CD4-positive, alpha-beta T cell treated with Interleukin-6 for 4 hours (primary cell): ENCODE measurements around the gene NUP188.

Experiments used
- DNase-seq: peaks from one replicate; pipeline ENCODE4 v3.0.0-alpha.2; 2020; ENCODE audit warnings: mixed read lengths

NUP188 gene

DNA sequence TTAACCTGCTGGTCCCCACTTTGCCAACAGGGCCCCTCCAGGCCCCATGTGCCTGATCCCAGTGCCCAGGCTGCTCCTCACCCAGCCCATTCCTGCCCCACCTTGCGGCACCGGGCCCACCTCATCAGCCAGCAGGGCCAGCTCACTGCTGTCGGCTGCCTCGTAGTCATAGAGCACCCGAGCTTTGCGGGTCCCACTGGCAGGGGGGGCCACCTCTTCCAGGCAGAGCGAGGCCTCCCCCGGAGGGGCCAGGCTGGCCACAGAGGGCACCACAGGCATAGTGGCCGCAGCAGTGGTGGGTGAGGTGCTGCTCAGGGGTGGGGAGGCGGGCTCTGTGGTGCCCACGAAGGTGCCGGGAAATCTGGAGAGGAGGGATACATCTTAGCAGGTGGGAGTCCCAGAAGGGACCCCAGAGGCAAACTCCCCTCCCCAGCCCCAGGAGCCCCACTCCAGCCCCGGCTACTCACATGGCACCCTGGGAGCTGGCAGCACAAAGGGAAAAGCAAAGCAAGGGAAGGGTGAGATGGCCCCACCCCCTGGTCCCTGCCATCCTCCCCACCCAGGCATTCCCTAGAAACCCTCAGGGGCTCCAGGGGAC is 61.6 kb downstream of the NUP188 start:
- no peak for DNase-seq

DNA sequence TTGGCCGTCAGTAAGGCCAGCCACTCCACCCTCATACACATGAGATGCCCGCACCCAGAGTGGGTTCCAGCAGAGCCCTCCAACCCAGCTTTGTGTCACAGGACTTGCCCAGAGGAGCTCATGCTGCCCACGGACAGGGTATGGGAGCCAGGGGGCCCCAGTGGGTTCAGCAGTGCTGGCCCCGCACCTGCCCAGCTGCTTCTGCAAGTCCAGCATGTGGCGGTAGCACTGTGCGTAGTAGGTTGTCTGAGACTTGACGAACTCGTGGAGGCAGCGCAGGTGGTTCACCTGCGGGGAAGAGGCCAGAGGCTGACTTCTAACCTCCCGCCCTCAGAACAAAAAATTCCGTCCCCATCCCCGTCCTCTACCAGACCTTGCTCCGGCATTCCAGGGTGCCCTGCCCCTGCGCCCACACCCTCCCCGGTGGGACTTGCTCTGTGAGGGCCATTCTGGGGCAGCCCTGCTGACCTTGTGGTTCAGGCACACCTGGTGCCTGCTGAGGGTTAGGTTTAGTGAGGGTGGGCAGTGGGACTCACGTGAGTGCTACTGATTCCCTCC is 62.2 kb downstream of the NUP188 start:
- DNase-seq, result no peak

DNA sequence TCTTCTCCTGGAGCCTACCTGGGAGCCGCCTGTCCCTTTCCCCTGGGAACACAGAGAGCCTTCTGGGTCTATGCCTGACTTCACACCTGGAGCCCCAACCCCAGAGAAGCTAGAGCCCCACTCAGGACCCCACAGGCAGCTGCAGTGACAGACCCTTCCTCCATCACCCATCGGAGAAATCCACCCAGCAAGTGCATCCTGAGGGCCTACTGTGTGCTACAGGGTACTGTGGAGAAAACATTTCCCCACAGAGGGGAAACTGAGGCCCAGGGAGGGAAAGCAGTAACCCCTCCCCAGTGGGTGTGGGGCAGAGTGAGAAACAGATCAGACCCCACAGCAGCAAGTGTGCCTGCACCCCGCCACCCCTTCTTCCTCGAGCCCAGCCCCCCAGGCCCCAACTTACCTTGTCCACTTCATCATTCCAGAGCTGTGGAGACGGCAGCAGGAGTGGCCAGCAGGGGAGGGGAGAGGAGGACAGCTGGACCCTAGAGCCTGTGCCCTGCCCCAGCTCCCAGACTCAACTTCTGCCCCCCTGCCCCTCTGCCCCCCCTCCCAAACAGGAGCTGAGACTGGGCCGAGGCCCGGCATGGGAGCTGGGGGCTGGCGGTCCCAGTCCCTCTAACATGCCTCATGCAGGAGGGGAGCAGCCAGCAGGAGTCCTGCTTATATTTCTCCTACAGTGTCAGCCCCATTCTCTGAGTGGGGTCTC is 62.9 kb downstream of the NUP188 start:
- no peak for DNase-seq

DNA sequence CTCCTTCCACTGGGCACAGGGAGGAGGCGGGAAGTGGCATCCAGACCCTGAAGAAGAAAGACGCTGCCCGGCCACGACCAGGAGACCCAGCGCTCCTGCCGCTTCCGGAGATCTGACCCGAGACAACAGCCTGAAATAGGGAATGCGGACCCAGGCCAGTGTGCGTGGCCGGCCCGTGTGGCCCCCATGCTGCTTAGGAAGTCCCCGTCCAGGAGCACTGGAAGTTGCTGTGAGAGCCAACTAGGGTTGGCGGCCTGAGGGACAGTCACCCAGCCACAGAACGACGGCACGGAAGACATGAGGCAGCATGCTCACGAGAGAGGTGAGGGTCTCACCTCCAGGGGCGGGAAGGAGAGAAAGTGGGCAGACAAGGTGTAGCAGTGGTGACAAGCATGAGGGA is 63.7 kb downstream of the NUP188 start:
- no peak for DNase-seq

DNA sequence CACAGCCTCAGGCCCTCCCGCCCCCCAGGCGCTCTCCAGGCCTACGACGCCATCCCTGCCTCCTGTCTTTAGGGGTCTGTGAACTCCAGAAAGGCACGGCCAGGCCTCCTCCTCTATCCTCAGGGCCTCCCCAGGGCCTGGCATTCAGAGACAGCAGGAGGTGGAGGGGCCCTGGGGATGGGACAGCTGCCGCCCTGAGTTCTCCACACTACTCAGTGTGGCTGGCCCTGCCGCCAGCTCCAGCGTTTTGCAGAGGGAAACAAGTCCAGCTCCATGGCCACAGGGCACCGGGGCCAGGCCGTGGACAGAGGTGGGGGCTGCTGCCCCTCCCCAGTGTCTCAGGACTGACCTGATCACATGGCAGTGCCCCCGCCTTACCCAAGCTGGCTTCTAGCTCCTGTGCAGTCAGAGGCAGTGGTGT is 64.3 kb downstream of the NUP188 start:
- no peak for DNase-seq

DNA sequence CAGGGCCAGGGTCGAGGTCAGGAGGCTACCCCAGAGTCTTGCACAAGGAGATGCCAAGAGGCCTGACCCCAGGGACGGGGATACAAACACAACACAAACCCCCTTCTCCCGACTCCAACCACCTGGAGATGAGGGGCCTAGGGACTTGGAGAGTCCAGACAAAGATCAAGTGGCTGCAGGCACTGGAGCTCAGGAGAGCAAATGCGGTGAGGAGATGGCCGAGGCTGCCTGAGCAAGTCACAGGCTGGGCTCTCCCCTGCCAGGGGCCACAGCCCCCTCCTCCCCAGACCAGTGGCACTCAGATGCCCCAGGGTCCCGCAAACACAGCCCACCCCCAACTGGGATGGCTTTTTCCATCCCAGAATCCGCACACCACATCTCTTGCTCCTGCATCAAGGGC is 64.8 kb downstream of the NUP188 start:
- no peak for DNase-seq

DNA sequence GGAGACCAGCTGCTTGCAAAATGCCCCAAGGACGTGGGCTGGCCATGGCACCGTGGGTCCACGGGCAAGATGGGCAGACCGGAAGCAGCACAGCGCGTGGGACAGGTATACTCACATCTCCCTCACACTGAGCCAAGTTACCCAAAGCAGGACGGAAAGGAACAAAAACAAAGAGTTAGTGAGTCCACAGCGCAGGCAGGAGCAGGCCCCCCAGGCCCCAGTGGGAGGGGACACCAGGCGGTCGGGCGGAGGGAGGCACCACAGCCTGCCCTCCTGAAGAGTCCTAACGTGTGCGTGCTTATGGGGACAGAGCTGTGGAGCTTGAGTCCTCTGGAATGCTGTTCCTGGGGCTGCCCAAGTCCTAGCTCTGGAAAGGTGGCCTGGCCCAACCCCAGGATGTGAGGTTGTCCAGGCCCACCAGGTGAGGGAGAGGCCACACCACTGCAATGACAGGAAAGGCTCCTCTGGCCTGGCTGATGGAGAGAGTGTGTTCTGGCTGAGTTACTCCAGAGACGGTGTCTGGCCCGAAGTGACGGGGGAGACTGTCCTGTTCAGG is 65.5 kb downstream of the NUP188 start:
- no peak for DNase-seq

DNA sequence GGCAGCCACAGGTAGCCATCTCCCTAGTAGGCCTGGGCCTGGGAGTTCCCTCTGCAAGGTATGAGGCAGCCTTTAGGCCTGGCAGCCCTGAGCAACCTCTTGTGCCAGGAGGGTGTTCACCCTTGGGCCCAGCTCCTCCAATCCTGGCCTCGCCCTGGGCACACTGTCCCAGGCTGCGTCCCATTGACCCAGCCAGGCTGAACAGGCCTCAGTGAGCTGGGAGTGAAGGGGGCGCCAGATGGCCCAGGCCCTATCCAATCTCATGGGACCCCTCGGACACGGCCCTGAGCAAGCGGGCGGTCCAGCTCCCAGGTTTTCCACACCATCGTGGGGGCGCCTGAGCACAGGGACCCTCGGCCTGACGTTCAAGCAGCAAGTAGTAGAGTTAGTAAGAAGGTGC is 66.2 kb downstream of the NUP188 start:
- no peak for DNase-seq

DNA sequence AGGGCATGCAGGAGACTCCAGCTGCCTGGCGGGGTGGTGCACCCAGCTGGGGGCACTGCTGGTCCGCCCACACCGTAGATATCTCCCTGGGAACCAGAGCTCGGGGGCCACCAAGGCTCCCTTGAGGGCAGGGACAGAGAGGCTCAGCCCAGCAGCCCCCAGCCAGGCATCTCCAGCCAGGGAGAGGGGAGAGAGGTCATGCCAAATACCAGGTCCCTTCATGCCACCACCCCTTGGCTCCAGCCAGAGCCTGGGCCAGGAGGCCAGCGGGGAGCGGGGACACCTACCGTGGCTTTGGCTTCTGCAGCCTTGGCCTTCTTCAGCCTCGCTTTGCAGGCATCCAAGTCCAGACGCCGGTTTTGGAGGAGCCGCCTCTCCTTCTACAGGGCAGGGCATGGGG is 66.6 kb downstream of the NUP188 start:
- no peak for DNase-seq

DNA sequence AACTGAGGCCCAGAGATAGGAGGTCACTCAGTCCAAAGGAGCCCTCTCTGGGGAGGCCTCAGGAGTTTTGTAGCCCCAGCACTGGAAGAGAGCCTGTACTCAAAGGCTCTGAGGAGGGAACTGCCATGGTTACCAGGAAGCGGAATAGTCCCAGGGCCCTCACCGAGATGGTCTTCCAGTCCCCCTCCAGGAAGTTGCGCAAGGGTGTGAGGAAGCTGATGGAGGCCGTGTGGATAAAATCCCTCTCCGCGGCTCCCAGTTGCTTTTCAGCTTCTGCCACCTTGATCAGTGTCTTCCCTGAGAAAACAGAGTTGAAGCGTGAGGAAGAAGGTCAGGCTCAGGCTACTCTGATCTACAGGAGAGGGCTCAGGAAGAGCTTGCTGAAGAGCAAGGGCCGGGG is 67.1 kb downstream of the NUP188 start:
- DNase-seq, result no peak

DNA sequence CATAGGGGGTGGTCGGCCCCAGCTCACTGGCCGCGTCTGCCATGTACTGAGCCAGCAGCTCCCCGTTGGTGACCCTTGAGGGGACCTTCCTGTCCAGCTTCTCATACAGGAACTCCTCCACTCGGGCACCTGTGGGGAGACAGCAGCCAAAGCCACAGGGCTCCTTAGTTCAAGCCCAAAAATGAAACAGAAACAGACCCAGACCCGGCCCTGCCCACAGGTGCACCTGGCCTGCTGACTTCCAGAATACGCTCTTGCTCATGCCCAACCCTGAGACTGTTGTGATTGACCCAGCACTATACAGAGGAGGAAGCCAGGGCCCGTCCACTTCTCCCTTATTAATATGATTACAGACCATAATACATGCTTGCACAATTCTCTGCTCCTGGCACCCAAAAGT is 73.6 kb downstream of the NUP188 start:
- DNase-seq, result no peak

DNA sequence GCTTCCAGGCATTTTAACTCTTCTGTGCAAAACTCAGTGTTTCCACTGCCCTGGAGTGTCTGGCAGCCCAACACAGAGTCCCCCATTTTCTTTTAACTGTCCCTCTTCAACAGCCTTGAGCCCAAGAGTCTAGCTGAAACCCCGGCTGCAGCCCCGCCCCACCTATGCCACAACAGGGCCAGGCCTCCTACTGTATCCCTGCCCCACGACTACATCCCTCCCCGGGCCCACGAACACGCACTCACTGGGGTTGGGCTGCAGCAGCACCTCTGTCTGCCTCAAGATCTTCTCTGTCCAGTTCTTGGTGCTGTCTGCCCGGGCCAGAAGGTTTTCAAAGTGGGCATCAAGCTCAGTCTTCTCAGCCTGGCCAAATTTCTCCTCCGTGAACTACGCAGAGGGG is 74.5 kb downstream of the NUP188 start:
- DNase-seq, result no peak

DNA sequence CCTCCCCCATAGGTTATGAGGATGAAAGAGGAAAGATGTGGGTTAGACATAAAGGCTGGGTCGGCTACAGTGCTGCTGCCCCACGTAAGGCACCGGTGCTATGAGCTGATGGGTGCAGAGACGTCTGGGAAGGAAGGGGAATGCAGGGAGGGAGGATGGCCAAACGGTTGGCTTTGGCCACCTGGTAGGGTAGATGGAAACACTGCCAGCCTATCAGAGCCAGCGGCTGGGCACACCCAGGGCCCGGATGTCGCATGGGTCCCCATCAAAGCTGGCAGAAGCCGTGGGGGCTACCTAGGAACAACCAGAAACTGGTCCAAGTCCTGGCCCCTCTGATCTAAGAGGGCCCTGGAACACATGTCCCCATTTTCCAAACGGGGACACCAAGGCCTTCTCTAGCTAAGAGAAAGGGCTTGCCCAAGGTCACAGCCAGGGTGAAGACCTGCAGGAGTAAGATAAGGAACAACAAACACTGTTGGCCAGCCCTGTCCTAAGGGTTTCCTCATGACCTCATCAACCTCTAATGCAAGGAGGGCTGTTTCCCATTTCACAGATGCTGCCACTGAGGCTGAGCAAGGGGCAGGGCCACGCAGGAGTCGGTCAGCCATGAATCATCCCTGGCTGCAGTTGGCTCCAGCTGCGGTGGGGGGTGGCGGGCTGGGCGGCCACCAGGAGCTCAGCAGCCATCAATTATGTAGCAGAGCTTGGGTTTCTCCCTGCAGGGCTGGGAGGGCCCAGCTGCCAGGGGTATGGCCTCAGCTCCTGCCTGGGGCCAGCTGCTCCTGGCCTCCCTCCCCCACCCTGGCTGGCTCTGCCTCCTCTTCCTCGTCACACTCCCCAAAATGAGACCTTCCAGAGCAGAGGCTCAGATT is 75.8 kb downstream of the NUP188 start:
- DNase-seq, result no peak

DNA sequence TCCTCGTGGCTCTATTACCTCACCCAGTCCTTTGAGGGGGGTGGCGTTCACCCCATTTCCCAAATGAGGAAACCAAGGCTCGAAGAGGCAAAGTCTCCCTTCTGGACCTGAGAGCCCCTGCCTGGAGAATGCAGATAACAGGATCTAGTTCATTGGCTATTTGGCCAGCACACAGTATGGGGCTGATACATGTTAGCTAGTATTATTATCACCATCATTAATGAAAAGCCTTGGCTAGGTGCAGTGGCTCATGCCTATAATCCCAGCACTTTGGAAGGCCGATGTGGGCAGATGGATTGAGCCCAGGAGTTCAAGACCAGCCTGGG is 76.4 kb downstream of the NUP188 start:
- no peak for DNase-seq

DNA sequence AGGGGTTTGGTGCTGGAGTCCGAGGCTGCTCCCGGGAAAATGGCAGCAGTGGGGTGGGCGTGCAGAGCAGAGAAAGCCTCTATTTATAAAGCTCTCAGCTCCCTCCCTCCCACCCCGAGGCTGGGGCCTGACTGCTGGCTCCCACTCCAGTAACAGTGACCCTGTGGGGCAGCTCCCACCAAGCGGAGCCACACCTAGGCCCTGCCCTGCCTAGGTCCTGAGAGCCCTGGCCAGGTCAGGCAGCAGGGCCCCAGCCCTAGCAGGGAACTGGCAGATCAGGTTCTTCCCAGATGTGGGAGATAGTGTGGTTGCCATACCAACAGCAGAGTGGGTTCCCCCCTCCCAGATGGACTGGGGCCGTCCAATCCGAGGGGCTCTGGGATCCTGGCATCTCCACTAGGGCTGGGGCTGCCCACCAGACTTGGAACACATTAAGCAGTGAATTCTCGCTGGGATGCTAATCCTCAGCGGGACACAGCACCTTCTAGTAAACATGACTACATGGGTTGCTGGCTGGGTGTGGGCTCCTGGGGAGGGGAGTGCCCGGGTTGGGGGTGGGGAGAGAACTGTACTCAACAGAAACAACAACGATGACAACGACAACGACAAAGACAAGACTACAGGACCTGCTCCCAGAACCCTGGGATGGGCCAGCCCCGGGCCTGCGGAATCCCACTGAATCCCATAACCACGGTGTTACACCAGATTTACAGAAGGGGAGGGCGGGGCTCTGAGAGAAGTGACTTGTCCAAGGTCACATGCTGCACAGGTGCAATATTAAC is 79.1 kb downstream of the NUP188 start:
- DNase-seq, result no peak

DNA sequence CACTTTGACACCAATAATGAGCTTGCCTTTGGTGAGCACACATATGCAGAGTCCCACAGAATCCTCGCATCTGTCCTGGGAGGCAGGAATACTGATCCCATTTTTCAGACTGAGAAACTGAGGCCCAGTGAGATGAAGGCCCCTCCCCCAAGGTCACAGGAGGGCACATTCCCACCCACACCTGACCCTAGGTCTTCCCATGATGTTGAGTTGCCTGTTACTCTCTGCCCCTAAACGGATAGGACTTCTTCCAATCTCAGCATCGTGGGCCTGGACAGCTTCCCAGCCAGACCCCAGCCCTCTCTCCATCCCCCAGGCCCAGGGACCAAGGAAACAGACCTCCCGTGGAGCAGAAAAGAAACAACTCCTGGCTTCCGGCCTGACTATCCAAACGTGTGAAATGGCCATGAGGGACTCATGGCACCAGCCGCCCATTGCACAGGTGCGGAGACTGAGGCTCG is 79.8 kb downstream of the NUP188 start:
- DNase-seq, result no peak

DNA sequence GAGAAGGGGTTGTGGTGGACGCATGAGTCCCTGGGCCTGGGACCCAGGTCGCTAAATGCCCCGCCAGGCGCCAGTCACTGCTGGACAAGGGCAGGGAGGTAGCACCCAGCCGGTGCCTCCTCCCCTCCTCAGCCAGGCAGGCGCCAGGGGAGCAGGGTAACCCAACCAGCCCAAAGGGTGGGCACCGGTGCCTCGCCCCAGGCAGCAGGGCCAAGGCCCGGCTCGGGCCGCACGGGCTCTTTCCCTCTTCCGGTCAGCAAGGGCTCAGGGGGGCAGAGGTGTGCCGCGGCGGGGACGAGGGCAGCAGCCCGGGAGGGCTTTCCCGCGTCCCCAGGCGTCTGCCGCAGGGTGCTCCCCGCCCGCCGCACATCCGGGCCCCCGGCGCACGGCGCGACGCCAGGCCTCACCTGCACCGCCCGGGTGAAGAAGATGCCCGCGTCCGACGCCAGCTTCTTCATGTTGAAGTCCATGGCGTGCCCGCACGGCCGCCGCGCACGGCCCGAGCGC is 80.2 kb downstream of the NUP188 start:
- DNase-seq, result peak; percentile 82

DNA sequence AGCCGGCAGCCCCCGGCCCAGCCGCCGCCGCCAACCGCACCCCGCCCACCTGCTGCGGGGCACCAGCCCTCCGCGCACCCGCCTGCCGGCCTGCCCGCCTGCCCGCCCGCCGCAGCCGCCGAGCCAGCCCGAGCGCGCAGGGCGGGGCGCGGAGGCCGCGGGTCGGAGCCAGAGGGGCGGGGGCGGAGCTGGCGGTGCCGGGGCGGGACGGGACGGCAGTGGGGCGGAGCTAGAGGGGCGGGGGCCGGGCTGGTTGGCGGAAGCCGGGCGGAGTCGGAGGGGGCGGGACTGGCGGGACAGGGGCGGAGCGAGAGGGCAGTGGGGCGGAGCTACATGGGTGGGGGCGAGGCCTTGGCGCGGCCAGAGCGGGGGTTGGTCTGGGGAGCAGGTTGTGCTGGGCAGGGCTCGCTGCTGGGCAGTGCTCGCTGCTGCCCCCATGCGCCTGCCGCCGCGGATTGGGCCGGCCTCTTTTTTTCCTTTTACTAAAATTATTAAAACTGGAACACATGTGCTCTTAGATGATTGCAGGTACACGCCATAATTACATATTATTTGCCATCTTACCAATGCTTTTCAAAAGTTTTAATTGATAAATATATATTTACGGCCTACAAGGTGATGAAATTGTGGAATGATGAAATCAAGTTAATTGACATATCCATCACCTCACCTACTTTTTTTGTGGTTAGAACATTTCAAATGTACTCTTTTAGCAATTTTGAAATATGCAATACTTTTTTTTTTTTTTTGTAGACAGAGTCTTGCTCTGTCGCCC is 80.9 kb downstream of the NUP188 start, which contains the start of gene SH3GLB2:
Gene SH3GLB2 (minus strand): TSS at position 140 of the 775 bp plus-strand sequence. CDS start 177 bp downstream, outside the sequence.
- peak; percentile 84 for DNase-seq

DNA sequence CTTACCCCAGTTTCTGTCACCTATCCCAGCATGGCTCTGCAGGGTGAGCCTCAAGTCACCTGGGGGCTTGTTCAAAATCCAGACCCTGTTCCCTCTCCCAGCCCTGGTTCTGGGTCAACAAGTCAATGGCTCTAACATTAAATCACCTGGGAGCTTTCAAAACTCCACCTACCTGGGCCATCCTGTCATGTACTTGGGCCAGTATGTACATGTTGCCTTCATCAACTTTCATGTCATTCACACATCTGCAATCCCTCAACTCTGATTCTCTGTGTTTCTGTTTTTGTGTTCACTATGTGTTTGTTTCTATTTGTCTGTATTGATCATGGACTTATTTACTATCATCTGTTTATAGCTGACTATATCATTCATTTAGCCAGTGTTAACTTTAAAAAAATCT is 82.7 kb downstream of the NUP188 start:
- DNase-seq, result no peak

DNA sequence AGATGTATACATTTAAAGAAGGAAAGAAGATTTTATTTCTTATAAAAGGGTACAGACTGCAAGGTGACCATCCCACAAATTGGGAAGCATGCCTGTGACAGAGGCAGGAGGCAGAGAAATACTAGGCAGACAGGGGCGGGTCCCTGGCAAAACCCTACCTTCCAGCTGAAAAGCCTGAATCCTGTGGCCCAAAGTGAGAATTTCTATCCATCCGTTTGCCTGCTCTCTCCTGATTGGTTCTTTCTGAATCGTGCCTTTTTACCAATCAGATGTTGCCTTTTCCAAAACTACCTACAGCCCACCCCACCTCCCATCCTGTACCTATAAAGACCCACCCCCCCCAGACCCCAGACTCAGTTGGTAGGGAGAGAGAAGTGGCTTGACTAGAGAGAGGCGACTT is 84.0 kb downstream of the NUP188 start:
- DNase-seq, result no peak

DNA sequence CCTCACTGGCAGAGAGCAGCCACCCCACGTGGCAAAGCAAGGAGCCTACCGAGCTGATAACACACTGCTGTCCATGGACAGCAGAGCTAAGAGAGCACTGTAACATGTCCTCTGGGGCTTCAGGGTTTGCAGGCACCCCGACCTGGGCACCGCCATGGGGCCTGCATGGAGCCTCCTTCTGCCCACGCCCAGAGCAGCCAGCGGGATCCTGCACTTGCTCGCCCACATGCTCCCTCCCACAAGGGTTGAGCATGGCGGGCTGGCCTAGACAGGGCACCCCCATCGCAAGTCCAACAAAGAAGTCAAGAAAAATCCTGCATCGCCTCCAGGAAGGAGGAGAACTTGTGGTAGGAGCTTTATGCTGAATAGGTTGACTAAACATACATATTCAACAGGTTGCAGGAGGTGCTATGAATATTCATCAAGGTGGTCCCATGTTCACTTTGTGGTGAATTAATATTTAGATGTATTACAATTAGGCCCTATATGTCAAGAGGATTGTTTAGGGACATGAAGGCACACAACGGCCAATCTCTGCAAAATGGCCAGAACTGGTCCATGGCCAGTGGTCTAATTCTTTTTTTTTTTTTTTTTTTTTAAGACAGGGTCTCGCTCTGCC is 85.2 kb downstream of the NUP188 start:
- DNase-seq, result no peak
